ENCODE results near the gene RAB11FIP3. TPM values are rescaled to one million over a fixed set of nuclear protein-coding genes. Genes with fewer than 3 reads are reported as not detected.

RAB11FIP3 gene
- polyA plus RNA-seq, 2 of the 4 experiments (the other 2 are of a cell fraction): 6.7 to 18.0 TPM

DNA sequence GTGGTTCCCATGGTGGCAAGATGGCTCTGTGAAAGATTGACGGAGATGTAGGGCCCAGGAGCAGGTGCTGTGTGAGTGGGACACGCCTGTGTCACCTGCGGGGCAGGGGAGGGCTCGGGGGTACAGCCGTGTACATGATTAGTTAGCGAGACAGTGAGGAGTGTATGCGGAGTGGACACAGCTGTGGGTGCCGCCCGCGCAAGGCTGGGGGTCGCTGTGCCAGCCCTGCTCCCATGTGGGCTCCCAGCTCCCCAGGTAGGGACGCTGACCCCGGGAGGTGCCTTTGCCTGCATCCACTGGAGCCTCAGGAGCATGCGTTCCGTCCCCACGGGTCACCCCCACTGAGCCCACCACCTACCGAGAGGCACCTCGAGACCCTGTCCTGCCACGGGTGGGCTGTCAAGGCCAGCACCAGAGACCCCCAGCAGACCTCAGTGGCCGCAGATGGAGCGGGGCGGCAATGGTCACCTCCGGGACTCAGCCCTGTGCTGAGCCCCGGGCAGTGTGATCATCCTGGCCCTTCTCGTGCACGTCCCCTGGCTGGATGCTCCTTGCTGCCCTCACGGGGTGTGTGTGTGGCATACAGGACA lies 109.5 kb downstream of the RAB11FIP3 start:
- Histone ChIP-seq H3K9me3 (no peaks in the 10 kb centered on the region), H3K4me1 (peaks cover 37% of the 10 kb centered on the region), H3K27ac (peak overlapping the region; percentile 25 to 73; a peak in 5 of 6 replicates), H3K4me3 (no peak overlapping the region), H3K4me2 (peak overlapping the region; percentile 73)
- TF ChIP-seq RCOR1 (IDR thresholded peaks at IDR 0.05; ENCODE audit: low read depth, low read length): no peak
- TF ChIP-seq JUNB (IDR thresholded peaks at IDR 0.05): no peak
- TF ChIP-seq EHF (CRISPR knock-in tag; IDR thresholded peaks at IDR 0.05): no peak
- ChIA-PET CTCF (interaction anchor here (1.1 to 1.6 kb wide), 4 partner anchors 8 to 106 kb away, joined by 3 to 5 read pairs (median 4); no protein-coding TSS in a partner anchor), POLR2A (no interaction called here)
- no peak for FAIRE-seq
- 79% methylated on average over 24 of the region's 27 CpGs for WGBS (ENCODE audit: missing lambda C conversion rate)
- ATAC-seq: peak; percentile 51 to 63
- DNase-seq (ENCODE audit: low read depth in 1 of 2, low spot score in 1 of 2): no peak

DNA sequence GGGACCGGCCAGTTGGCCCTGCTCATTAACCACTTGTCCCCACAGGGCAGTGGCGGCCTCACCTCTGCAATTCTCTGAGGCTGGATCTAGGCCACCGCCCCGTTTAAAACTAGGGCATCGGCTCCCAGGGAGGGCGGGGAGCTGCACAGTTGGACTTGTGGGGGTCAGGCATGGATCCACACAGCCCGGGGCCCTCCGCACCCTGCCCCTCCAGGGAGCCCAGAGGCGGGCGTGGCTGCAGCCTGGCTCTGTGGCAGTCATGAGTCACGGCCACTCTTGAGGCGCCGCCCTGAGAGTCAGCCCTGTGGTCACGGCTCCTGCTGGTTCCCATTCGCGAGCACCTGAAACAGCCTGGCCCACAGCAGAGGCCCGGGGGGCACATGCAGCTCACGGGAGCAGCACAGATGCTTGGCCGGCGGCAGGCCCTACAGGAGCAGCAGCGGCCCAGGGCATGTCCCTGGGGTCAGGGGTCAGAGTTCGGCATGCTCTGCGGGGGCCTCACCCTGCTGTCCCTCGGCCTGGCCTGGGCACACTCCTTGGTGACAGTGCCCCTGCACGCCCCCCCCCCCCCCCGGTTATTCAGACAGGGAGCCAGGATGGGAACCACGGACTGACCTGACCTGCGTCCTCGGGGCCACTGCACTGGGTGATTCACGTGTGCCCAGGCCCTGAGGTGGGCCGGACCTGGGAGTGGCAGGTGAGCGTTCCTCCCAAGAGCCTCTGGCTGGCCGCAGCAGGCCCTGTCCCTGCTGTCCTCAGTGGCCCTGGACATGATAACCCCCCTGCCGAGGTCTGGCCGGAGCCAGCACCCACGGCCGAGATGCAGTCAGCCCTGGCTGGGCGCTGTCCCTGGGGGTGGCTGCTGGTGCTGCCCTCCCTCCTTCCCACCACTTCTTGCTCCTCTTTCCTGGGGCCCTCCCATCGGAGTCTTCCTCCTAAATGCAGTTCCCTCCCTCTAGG lies 110.3 kb downstream of the RAB11FIP3 start:
- H3K4me2 ChIP-seq: peak overlapping the region; percentile 73
- FAIRE-seq (no peak), DNase-seq (ENCODE audit: low read depth in 1 of 2, low spot score in 1 of 2) (peak; percentile 58 to 80), ATAC-seq (peak; percentile 78 to 80)
- WGBS (ENCODE audit: missing lambda C conversion rate): 53% methylated on average over 22 of the region's 39 CpGs
- POLR2A ChIA-PET: no interaction called here
- TF ChIP-seq FOSL2 (IDR thresholded peaks at IDR 0.05): no peak
- peak; percentile 62 for TF ChIP-seq FOSL2 (CRISPR knock-in tag; IDR thresholded peaks at IDR 0.05)
- TF ChIP-seq, protein P1, sequence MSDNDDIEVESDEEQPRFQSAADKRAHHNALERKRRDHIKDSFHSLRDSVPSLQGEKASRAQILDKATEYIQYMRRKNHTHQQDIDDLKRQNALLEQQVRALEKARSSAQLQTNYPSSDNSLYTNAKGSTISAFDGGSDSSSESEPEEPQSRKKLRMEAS (IDR thresholded peaks at IDR 0.05): peak; percentile 44; the same call in 1 of the 2 replicates
- TF ChIP-seq, protein P2, sequence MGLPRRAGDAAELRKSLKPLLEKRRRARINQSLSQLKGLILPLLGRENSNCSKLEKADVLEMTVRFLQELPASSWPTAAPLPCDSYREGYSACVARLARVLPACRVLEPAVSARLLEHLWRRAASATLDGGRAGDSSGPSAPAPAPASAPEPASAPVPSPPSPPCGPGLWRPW (IDR thresholded peaks at IDR 0.05): no peak
- no peak for TF ChIP-seq RNF2 (IDR thresholded peaks at IDR 0.05; ENCODE audit: borderline replicate concordance, low read depth)
- CTCF ChIA-PET: interaction anchor here (1.5 to 1.7 kb wide), 3 partner anchors 9 to 470 kb away, joined by 3 to 5 read pairs (median 3); no protein-coding TSS in a partner anchor
- H3K4me1 ChIP-seq: peaks cover 35% of the 10 kb centered on the region
- no peaks in the 10 kb centered on the region for H3K9me3 ChIP-seq
- no peak overlapping the region for H3K4me3 ChIP-seq
- H3K27ac ChIP-seq: peak overlapping the region; percentile 43 to 73; a peak in 5 of 6 replicates

DNA sequence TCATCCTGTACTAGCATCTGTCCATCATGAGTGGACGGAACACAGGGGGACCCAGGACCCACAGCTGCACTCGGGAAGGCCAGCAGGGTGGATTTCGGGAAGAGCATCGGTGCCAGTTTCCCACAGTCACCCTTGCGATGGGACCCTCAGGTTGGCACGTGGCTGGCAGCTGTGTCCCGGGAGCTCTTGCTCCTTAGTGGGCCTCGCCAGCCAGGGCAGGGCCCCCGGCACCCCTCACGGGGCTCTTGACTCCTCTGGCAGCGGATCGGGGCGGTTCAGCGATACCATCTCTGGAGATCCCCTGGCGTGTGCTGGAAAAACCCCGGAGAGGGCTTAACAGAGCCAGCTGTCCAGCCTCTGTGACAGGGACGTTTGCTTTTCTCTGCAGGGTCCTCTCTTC lies 111.3 kb downstream of the RAB11FIP3 start:
- TF ChIP-seq KDM5A (IDR thresholded peaks at IDR 0.05) (no peak), NR3C1 (IDR thresholded peaks at IDR 0.05) (no peak), HOXA7 (CRISPR knock-in tag; IDR thresholded peaks at IDR 0.05) (no peak), ZNF302 (CRISPR knock-in tag; IDR thresholded peaks at IDR 0.05) (no peak), NPAS2 (CRISPR knock-in tag; IDR thresholded peaks at IDR 0.05; ENCODE audit: borderline replicate concordance) (no peak), TP53 (CRISPR knock-in tag; IDR thresholded peaks at IDR 0.05) (no peak), HOXB5 (CRISPR knock-in tag; IDR thresholded peaks at IDR 0.05) (no peak), EHMT2 (IDR thresholded peaks at IDR 0.05; ENCODE audit: low read depth) (no peak), SMC3 (IDR thresholded peaks at IDR 0.05) (no peak), FOSL2 (IDR thresholded peaks at IDR 0.05) (no peak), FOSL2 (CRISPR knock-in tag; IDR thresholded peaks at IDR 0.05) (no peak), POLR2A (IDR thresholded peaks at IDR 0.05; ENCODE audit: low read length) (no peak), KDM1A (IDR thresholded peaks at IDR 0.05; ENCODE audit: low read depth) (no peak)
- TF ChIP-seq, protein P3, sequence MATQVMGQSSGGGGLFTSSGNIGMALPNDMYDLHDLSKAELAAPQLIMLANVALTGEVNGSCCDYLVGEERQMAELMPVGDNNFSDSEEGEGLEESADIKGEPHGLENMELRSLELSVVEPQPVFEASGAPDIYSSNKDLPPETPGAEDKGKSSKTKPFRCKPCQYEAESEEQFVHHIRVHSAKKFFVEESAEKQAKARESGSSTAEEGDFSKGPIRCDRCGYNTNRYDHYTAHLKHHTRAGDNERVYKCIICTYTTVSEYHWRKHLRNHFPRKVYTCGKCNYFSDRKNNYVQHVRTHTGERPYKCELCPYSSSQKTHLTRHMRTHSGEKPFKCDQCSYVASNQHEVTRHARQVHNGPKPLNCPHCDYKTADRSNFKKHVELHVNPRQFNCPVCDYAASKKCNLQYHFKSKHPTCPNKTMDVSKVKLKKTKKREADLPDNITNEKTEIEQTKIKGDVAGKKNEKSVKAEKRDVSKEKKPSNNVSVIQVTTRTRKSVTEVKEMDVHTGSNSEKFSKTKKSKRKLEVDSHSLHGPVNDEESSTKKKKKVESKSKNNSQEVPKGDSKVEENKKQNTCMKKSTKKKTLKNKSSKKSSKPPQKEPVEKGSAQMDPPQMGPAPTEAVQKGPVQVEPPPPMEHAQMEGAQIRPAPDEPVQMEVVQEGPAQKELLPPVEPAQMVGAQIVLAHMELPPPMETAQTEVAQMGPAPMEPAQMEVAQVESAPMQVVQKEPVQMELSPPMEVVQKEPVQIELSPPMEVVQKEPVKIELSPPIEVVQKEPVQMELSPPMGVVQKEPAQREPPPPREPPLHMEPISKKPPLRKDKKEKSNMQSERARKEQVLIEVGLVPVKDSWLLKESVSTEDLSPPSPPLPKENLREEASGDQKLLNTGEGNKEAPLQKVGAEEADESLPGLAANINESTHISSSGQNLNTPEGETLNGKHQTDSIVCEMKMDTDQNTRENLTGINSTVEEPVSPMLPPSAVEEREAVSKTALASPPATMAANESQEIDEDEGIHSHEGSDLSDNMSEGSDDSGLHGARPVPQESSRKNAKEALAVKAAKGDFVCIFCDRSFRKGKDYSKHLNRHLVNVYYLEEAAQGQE (IDR thresholded peaks at IDR 0.05): no peak
- TF ChIP-seq, protein P4, sequence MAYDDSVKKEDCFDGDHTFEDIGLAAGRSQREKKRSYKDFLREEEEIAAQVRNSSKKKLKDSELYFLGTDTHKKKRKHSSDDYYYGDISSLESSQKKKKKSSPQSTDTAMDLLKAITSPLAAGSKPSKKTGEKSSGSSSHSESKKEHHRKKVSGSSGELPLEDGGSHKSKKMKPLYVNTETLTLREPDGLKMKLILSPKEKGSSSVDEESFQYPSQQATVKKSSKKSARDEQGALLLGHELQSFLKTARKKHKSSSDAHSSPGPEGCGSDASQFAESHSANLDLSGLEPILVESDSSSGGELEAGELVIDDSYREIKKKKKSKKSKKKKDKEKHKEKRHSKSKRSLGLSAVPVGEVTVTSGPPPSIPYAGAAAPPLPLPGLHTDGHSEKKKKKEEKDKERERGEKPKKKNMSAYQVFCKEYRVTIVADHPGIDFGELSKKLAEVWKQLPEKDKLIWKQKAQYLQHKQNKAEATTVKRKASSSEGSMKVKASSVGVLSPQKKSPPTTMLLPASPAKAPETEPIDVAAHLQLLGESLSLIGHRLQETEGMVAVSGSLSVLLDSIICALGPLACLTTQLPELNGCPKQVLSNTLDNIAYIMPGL (CRISPR knock-in tag; IDR thresholded peaks at IDR 0.05; ENCODE audit: borderline replicate concordance): no peak
- TF ChIP-seq, protein P5, sequence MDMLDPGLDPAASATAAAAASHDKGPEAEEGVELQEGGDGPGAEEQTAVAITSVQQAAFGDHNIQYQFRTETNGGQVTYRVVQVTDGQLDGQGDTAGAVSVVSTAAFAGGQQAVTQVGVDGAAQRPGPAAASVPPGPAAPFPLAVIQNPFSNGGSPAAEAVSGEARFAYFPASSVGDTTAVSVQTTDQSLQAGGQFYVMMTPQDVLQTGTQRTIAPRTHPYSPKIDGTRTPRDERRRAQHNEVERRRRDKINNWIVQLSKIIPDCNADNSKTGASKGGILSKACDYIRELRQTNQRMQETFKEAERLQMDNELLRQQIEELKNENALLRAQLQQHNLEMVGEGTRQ (IDR thresholded peaks at IDR 0.05): no peak
- TF ChIP-seq, protein P6, sequence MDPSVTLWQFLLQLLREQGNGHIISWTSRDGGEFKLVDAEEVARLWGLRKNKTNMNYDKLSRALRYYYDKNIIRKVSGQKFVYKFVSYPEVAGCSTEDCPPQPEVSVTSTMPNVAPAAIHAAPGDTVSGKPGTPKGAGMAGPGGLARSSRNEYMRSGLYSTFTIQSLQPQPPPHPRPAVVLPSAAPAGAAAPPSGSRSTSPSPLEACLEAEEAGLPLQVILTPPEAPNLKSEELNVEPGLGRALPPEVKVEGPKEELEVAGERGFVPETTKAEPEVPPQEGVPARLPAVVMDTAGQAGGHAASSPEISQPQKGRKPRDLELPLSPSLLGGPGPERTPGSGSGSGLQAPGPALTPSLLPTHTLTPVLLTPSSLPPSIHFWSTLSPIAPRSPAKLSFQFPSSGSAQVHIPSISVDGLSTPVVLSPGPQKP (IDR thresholded peaks at IDR 0.05; ENCODE audit: low read depth, low read length): no peak
- WGBS (ENCODE audit: missing lambda C conversion rate): 94% methylated on average over 14 of the region's 17 CpGs
- H3K27ac ChIP-seq: no peak overlapping the region
- ChIA-PET POLR2A (no interaction called here), CTCF (interaction anchor here (0.7 to 1.7 kb wide), 5 partner anchors 10 to 471 kb away, joined by 3 to 5 read pairs (median 3); no protein-coding TSS in a partner anchor)
- no peak overlapping the region for H3K4me2 ChIP-seq
- H3K9me3 ChIP-seq: no peaks in the 10 kb centered on the region
- ATAC-seq (no peak), FAIRE-seq (no peak), DNase-seq (ENCODE audit: low read depth in 1 of 2, low spot score in 1 of 2) (no peak)
- H3K4me1 ChIP-seq: peaks cover 35% of the 10 kb centered on the region
- no peak overlapping the region for H3K4me3 ChIP-seq

Measured in A549 (cell line).